Measurements from ENCODE around the gene SIDT2. TPM values are rescaled to one million over a fixed set of nuclear protein-coding genes. Genes with fewer than 3 reads are reported as not detected.

SIDT2 gene
- total RNA-seq, 1 experiment from 2014 or later: 37.0 TPM

DNA sequence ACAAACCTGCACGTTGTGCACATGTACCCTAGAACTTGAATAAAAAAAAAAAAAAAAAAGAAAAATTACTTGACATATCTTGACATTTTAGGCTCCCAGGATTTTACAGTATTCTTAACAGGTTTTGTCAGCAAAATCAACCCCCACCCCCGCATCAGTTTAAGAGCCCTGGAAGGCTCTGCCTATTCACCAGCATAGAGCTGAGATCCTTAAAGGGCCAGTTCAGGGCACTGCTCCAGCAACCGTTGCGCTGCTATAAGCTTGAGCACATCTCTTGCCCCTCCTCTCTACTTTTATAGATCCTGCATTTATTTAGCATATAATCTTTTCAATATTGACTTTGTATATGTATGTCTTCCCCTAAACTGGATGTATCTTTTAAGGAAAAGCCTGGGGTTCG is 35.2 kb upstream of the SIDT2 start:
- Histone ChIP-seq H3K9me3 (ENCODE audit: control insufficient read depth in 1 of 2, insufficient read depth in 1 of 2, low read depth in 1 of 2, low read length in 2 of 2) (no peaks in the 10 kb centered on the region), H4K20me1 (ENCODE audit: insufficient read depth) (peaks cover 19% of the 10 kb centered on the region), H3K27ac (ENCODE audit: low read depth, low read length) (peak overlapping the region; percentile 62), H3K9me2 (ENCODE audit: insufficient read depth) (no peaks in the 10 kb centered on the region), H3K79me2 (ENCODE audit: insufficient read depth, low read length) (peaks cover 40% of the 10 kb centered on the region), H3K4me3 (replicated peaks in 1 of 2; ENCODE audit: low read depth in 1 of 2, low read length in 2 of 2) (peak overlapping the region; percentile 71 to 93), H3K4me1 (ENCODE audit: control insufficient read depth in 1 of 2, insufficient read depth in 2 of 2, low read length in 2 of 2) (peaks cover 5 to 23% of the 10 kb centered on the region in 2 experiments), H3K27me3 (ENCODE audit: insufficient read depth, low read length) (no peaks in the 10 kb centered on the region), H3K36me3 (ENCODE audit: control insufficient read depth in 1 of 2, insufficient read depth in 2 of 2, low read length in 2 of 2) (peaks cover 5 to 13% of the 10 kb centered on the region in 2 experiments), H2AFZ (ENCODE audit: low read depth, low read length, poor library complexity, severe bottlenecking) (peak overlapping the region; percentile 4), H3K9ac (ENCODE audit: low read length) (peak overlapping the region; percentile 71), H3K4me2 (ENCODE audit: low read length) (peak overlapping the region; percentile 88)
- TF ChIP-seq EGR1 (IDR thresholded peaks at IDR 0.05; ENCODE audit: low read depth) (peak; percentile 62; the same call in 1 of the 2 replicates), SIN3A (IDR thresholded peaks at IDR 0.05; ENCODE audit: low read depth) (no peak), CEBPB (IDR thresholded peaks at IDR 0.05; ENCODE audit: low read depth) (no peak), SRF (IDR thresholded peaks at IDR 0.05; ENCODE audit: low read depth) (no peak)
- TF ChIP-seq, protein P1, sequence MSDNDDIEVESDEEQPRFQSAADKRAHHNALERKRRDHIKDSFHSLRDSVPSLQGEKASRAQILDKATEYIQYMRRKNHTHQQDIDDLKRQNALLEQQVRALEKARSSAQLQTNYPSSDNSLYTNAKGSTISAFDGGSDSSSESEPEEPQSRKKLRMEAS (IDR thresholded peaks at IDR 0.05): no peak
- intact Hi-C loops (cut with micrococcal nuclease): no loop called here
- ATAC-seq: peak; percentile 57
- ChIA-PET RAD21 (ENCODE audit: low non-redundant PET in 1 of 2, low total read pairs in 2 of 2, uncharacterized antibody in 2 of 2, unreplicated experiment in 2 of 2) (interaction anchor here in 1 of 2 experiments (0.6 kb wide), 1 partner anchor 10 kb away, joined by 3 read pairs; no protein-coding TSS in a partner anchor), CTCF (interaction anchor here (1.1 to 1.7 kb wide), 2 partner anchors 38 to 401 kb away, joined by 3 to 6 read pairs; no protein-coding TSS in a partner anchor), POLR2A (interaction anchor here (0.7 to 1.7 kb wide), 5 partner anchors 10 to 399 kb away, joined by 3 to 9 read pairs (median 4); partner anchors contain the start of gene SIDT2)
- BruUV-seq (replicated peaks): no TSS peak
- DNase-seq (ENCODE audit: low read depth, low spot score): no peak

DNA sequence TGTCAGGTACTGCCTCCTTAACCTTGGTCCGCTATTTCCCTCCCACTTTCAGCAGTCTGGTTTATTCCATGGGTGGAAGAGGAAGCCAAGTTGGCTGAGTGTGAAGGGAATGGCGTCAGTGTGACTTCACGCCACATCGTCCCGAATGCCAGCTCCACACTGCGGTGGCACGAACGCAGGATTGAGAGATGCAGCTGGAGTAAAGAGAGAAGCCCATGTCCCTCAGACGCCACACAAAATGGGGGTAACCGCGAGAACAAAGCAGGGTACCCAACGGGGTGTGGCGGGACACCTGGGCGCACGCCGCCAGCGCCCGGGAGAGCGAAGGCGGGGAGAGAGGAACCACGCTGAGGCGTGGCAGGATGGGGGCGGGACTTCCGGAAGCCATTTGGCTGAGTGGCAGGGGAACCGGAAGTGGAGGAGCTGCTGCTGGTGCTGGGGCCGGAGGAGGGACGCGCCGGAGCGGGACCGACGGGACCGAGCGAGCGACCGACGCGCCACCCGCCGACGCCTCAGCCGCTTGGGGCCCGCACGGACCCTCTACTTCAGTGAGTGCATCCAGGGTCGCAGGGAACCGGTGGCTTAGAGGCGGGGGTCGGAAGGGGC is 34.6 kb upstream of the SIDT2 start, which contains the start of gene PAFAH1B2:
PAFAH1B2 (plus strand) TSS at position 417 of the 606 bp plus-strand sequence. CDS start 8,161 bp downstream, outside the sequence.
- peak within 1 kb of the TSS; percentile 4 for H2AFZ ChIP-seq (ENCODE audit: low read depth, low read length, poor library complexity, severe bottlenecking)
- peak within 1 kb of the TSS; percentile 71 to 93 for H3K4me3 ChIP-seq (replicated peaks in 1 of 2; ENCODE audit: low read depth in 1 of 2, low read length in 2 of 2)
- BruUV-seq (replicated peaks): no TSS peak
- H4K20me1 ChIP-seq (ENCODE audit: insufficient read depth): peaks cover 23% of the 10 kb centered on the region
- H3K9me3 ChIP-seq (ENCODE audit: control insufficient read depth in 1 of 2, insufficient read depth in 1 of 2, low read depth in 1 of 2, low read length in 2 of 2): no peaks in the 10 kb centered on the region
- ChIA-PET POLR2A (interaction anchor here (0.7 to 1.7 kb wide), 7 partner anchors 10 to 405 kb away, joined by 3 to 9 read pairs (median 4); partner anchors contain the start of gene SIDT2), RAD21 (ENCODE audit: low non-redundant PET in 1 of 2, low total read pairs in 2 of 2, uncharacterized antibody in 2 of 2, unreplicated experiment in 2 of 2) (interaction anchor here (0.6 kb wide), 2 partner anchors 10 to 18 kb away, joined by 3 read pairs; no protein-coding TSS in a partner anchor), CTCF (interaction anchor here (0.7 to 1.7 kb wide), 4 partner anchors 17 to 401 kb away, joined by 3 to 6 read pairs (median 3); partner anchors contain the start of gene APOA5)
- peak within 1 kb of the TSS; percentile 88 for H3K4me2 ChIP-seq (ENCODE audit: low read length)
- peak within 1 kb of the TSS; percentile 71 for H3K9ac ChIP-seq (ENCODE audit: low read length)
- peaks cover 45% of the 10 kb centered on the region for H3K79me2 ChIP-seq (ENCODE audit: insufficient read depth, low read length)
- H3K27ac ChIP-seq (ENCODE audit: low read depth, low read length): peak within 1 kb of the TSS; percentile 62
- peaks cover 5 to 23% of the 10 kb centered on the region in 2 experiments for H3K4me1 ChIP-seq (ENCODE audit: control insufficient read depth in 1 of 2, insufficient read depth in 2 of 2, low read length in 2 of 2)
- intact Hi-C loops (cut with micrococcal nuclease): no loop called here
- DNase-seq (ENCODE audit: low read depth, low spot score) (peak; percentile 84), ATAC-seq (peak; percentile 91)
- no peaks in the 10 kb centered on the region for H3K27me3 ChIP-seq (ENCODE audit: insufficient read depth, low read length)
- H3K36me3 ChIP-seq (ENCODE audit: control insufficient read depth in 1 of 2, insufficient read depth in 2 of 2, low read length in 2 of 2): peaks cover 5 to 13% of the 10 kb centered on the region in 2 experiments
- H3K9me2 ChIP-seq (ENCODE audit: insufficient read depth): no peaks in the 10 kb centered on the region
- TF ChIP-seq CBX3 (IDR thresholded peaks at IDR 0.05; ENCODE audit: low read depth) (0 out of 2 replicates have a peak, but pooled peaks have one; percentile 33), POLR2A (IDR thresholded peaks at IDR 0.05; ENCODE audit: borderline replicate concordance, extremely low read depth, insufficient read depth, insufficient read length) (peak; percentile 95), ZFX (IDR thresholded peaks at IDR 0.05) (no peak), POLR2AphosphoS5 (IDR thresholded peaks at IDR 0.05; ENCODE audit: low read depth, low read length) (peak; percentile 97), JUND (IDR thresholded peaks at IDR 0.05) (no peak), TCF7L2 (IDR thresholded peaks at IDR 0.05; ENCODE audit: borderline replicate concordance, extremely low read depth, insufficient read depth, insufficient read length) (peak; percentile 45), EZH2phosphoT487 (IDR thresholded peaks at IDR 0.05; ENCODE audit: borderline replicate concordance) (no peak), EGR1 (IDR thresholded peaks at IDR 0.05; ENCODE audit: low read depth) (peak; percentile 61; the same call in 1 of the 2 replicates), SRF (IDR thresholded peaks at IDR 0.05; ENCODE audit: low read depth) (no peak), ELF1 (IDR thresholded peaks at IDR 0.05; ENCODE audit: borderline replicate concordance, low read depth) (peak; percentile 67; the same call in 1 of the 2 replicates), SP1 (IDR thresholded peaks at IDR 0.05; ENCODE audit: low read depth) (peak; percentile 54), ZNF274 (IDR thresholded peaks at IDR 0.05; ENCODE audit: low read depth, low read length) (no peak), FOSL1 (IDR thresholded peaks at IDR 0.05; ENCODE audit: low read depth) (no peak)
- TF ChIP-seq, protein P2, sequence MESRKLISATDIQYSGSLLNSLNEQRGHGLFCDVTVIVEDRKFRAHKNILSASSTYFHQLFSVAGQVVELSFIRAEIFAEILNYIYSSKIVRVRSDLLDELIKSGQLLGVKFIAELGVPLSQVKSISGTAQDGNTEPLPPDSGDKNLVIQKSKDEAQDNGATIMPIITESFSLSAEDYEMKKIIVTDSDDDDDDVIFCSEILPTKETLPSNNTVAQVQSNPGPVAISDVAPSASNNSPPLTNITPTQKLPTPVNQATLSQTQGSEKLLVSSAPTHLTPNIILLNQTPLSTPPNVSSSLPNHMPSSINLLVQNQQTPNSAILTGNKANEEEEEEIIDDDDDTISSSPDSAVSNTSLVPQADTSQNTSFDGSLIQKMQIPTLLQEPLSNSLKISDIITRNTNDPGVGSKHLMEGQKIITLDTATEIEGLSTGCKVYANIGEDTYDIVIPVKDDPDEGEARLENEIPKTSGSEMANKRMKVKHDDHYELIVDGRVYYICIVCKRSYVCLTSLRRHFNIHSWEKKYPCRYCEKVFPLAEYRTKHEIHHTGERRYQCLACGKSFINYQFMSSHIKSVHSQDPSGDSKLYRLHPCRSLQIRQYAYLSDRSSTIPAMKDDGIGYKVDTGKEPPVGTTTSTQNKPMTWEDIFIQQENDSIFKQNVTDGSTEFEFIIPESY (IDR thresholded peaks at IDR 0.05; ENCODE audit: extremely low read depth, insufficient replicate concordance, low read length): no peak
- TF ChIP-seq, protein P3, sequence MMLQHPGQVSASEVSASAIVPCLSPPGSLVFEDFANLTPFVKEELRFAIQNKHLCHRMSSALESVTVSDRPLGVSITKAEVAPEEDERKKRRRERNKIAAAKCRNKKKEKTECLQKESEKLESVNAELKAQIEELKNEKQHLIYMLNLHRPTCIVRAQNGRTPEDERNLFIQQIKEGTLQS (IDR thresholded peaks at IDR 0.05): no peak
- TF ChIP-seq, protein P1 (IDR thresholded peaks at IDR 0.05): peak; percentile 98
